Neural progenitor cell (in vitro differentiated cells): ENCODE results near the gene PLEKHG5.

Experiments used
- CTCF ChIP-seq: fragments of 200-600 bp; sonication (generic); IDR thresholded peaks from 2 replicates; pipeline ENCODE4 v1.5.1; 2017; ENCODE audit warnings: antibody characterized with exemption, mild to moderate bottlenecking
- EZH2 ChIP-seq: fragments of 200-600 bp; sonication (generic); IDR thresholded peaks from 2 replicates; pipeline ENCODE4 v1.6.1; 2017; ENCODE audit warnings: antibody characterized with exemption, mild to moderate bottlenecking, moderate library complexity
- EZH2phosphoT487 ChIP-seq: fragments of 200-600 bp; sonication (generic); IDR thresholded peaks from 2 replicates; pipeline ENCODE4 v1.6.1; 2017; ENCODE audit warnings: antibody characterized with exemption

- TF ChIP-seq CTCF (no peak), EZH2 (no peak), EZH2phosphoT487 (no peak)
Observed at GRCh38 chr1:6466023-6466422, 25.4 kb downstream of the PLEKHG5 start, which contains the start of gene TNFRSF25.
